ENCODE data around the gene TNS3. TPM values are rescaled to one million over a fixed set of nuclear protein-coding genes. Genes with fewer than 3 reads are reported as not detected.

Gene TNS3
- total RNA-seq, 1 donor from 2014 or later, result 92.9 TPM

DNA sequence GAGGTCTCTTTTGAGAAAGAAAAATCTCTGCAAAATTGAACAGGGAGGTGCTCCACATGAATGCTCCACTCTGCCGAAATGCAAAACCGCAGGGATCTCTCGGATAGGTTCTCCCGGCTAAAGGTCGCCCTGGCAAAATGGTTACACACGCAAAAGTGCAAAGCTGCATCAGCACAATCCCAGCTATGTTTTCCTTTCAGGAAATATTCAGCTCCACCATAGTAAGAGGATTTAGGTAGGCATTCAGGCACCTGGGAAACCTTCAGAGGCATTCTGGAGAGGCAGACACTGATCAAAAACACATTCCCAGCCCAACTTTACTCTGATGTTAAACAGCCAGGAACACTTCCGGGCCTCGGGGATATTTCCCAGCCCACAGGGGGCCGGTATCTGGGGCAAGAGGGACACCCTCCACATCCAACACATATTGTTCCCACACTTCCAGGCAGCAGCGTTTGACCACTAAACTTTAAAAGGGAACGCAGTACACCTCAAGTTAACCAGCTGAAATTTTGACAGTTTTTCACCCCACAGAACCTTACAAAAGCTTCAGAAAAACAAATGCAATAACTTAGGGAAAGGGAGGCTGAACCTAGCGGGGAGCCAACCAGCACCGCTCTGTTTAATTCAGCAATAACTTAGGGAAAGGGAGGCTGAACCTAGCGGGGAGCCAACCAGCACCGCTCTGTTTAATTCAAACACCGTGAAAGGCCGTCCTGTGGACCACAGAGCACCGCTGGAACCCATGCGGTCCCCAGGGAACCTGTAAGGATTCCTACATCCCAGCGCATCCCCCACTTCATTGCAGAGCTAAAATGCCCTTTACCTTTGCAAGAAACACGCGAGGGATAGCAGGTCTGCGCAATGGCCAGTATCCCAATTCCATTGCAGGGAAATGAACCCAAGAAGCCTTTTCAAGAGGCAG lies 45.9 kb downstream of the TNS3 start:
- peaks cover 47% of the 10 kb centered on the region for H3K4me1 ChIP-seq (ENCODE audit: insufficient read depth, low read length)
- peaks cover 66% of the 10 kb centered on the region for H3K4me1 Mint-ChIP-seq (ENCODE audit: low read depth, unreplicated experiment)
- DNase-seq (ENCODE audit: low read depth) (peak; percentile 21), FAIRE-seq (no peak)
- peak overlapping the region; percentile 89 for H3K4me2 ChIP-seq (ENCODE audit: low read length)
- H2AFZ ChIP-seq (ENCODE audit: low read depth, low read length), result peak overlapping the region; percentile 50
- no peaks in the 10 kb centered on the region for H3K36me3 ChIP-seq (ENCODE audit: insufficient read depth, low read length)
- H3K9ac ChIP-seq (ENCODE audit: low read length), result peak overlapping the region; percentile 81
- peak overlapping the region; percentile 24 for H3K27ac ChIP-seq (ENCODE audit: low read depth, low read length)
- H3K27ac Mint-ChIP-seq (ENCODE audit: unreplicated experiment), result peak overlapping the region; percentile 90
- peak overlapping the region; percentile 92 for H3K4me3 Mint-ChIP-seq (ENCODE audit: unreplicated experiment)
- H3K36me3 Mint-ChIP-seq (ENCODE audit: low read depth, unreplicated experiment), result peaks cover 5% of the 10 kb centered on the region
- H4K20me1 ChIP-seq (ENCODE audit: insufficient read depth, low read length), result peaks cover 34% of the 10 kb centered on the region
- H3K9me3 ChIP-seq (ENCODE audit: insufficient read depth, low read depth, low read length), result no peaks in the 10 kb centered on the region
- H3K27me3 Mint-ChIP-seq (ENCODE audit: low read depth, unreplicated experiment), result no peaks in the 10 kb centered on the region
- peak overlapping the region; percentile 56 for H3K4me3 ChIP-seq (ENCODE audit: insufficient read depth, low read depth, low read length)
- H3K27me3 ChIP-seq (ENCODE audit: insufficient read depth, low read length), result no peaks in the 10 kb centered on the region
- no peaks in the 10 kb centered on the region for H3K9me3 Mint-ChIP-seq (ENCODE audit: unreplicated experiment)
- TF ChIP-seq, protein P1, sequence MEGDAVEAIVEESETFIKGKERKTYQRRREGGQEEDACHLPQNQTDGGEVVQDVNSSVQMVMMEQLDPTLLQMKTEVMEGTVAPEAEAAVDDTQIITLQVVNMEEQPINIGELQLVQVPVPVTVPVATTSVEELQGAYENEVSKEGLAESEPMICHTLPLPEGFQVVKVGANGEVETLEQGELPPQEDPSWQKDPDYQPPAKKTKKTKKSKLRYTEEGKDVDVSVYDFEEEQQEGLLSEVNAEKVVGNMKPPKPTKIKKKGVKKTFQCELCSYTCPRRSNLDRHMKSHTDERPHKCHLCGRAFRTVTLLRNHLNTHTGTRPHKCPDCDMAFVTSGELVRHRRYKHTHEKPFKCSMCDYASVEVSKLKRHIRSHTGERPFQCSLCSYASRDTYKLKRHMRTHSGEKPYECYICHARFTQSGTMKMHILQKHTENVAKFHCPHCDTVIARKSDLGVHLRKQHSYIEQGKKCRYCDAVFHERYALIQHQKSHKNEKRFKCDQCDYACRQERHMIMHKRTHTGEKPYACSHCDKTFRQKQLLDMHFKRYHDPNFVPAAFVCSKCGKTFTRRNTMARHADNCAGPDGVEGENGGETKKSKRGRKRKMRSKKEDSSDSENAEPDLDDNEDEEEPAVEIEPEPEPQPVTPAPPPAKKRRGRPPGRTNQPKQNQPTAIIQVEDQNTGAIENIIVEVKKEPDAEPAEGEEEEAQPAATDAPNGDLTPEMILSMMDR (IDR thresholded peaks at IDR 0.05; ENCODE audit: insufficient read depth, low read depth, low read length), result no peak
- no peak for TF ChIP-seq EZH2 (IDR thresholded peaks at IDR 0.05; ENCODE audit: insufficient read depth, low read length)
- peaks cover 72% of the 10 kb centered on the region for H3K79me2 ChIP-seq (ENCODE audit: insufficient read depth, low read length)

DNA sequence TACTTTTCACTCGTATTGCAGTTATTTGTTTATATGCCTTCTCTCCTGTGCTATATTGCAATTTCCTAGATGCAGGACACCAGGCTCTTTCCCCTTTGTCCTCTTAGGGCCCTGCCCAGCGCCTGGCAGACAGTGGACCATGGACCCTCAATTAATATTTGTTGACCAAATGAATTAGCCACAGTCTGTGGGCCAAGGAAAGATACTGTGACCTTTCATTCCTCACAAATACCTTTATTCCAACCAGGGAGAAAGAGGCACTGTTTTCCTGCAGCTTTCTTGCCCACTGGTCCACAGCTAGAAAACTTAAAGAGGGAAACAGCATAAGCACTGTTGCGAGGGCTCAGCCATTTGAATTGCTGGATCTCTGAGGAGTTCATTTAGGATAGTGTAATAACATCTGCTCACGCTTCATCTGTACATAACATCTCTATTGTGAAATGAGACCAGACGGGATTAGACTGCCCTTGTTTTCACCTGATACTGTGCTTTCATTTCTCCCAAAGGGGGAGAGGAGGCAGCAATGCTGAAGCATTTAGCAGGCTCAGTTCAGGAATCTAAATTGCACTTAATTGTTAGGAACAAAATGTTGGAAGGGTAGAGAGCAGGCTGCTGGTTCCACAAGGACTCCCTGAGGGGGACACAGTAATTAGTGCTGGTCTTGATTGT lies 46.7 kb downstream of the TNS3 start:
- peaks cover 3% of the 10 kb centered on the region for H3K36me3 Mint-ChIP-seq (ENCODE audit: low read depth, unreplicated experiment)
- peak overlapping the region; percentile 24 for H3K27ac ChIP-seq (ENCODE audit: low read depth, low read length)

More for the DNA sequence above, 46.7 kb downstream of the TNS3 start:
- H3K9me3 ChIP-seq (ENCODE audit: insufficient read depth, low read depth, low read length), result no peaks in the 10 kb centered on the region
- peaks cover 60% of the 10 kb centered on the region for H3K4me1 Mint-ChIP-seq (ENCODE audit: low read depth, unreplicated experiment)
- H3K4me1 ChIP-seq (ENCODE audit: insufficient read depth, low read length), result peaks cover 44% of the 10 kb centered on the region
- no peaks in the 10 kb centered on the region for H3K27me3 Mint-ChIP-seq (ENCODE audit: low read depth, unreplicated experiment)
- peak overlapping the region; percentile 89 for H3K4me2 ChIP-seq (ENCODE audit: low read length)
- peak overlapping the region; percentile 92 for H3K4me3 Mint-ChIP-seq (ENCODE audit: unreplicated experiment)
- H3K79me2 ChIP-seq (ENCODE audit: insufficient read depth, low read length), result peaks cover 72% of the 10 kb centered on the region
- TF ChIP-seq EZH2 (IDR thresholded peaks at IDR 0.05; ENCODE audit: insufficient read depth, low read length), result no peak
- TF ChIP-seq, protein P1 (IDR thresholded peaks at IDR 0.05; ENCODE audit: insufficient read depth, low read depth, low read length), result no peak
- peak; percentile 39 for DNase-seq (ENCODE audit: low read depth)
- no peaks in the 10 kb centered on the region for H3K9me3 Mint-ChIP-seq (ENCODE audit: unreplicated experiment)
- no peaks in the 10 kb centered on the region for H3K27me3 ChIP-seq (ENCODE audit: insufficient read depth, low read length)
- H3K36me3 ChIP-seq (ENCODE audit: insufficient read depth, low read length), result no peaks in the 10 kb centered on the region
- peak overlapping the region; percentile 90 for H3K27ac Mint-ChIP-seq (ENCODE audit: unreplicated experiment)
- peak overlapping the region; percentile 81 for H3K9ac ChIP-seq (ENCODE audit: low read length)
- H2AFZ ChIP-seq (ENCODE audit: low read depth, low read length), result no peak overlapping the region
- H3K4me3 ChIP-seq (ENCODE audit: insufficient read depth, low read depth, low read length), result no peak overlapping the region
- peaks cover 34% of the 10 kb centered on the region for H4K20me1 ChIP-seq (ENCODE audit: insufficient read depth, low read length)
- FAIRE-seq, result no peak
